ENCODE results near the gene CHD6. TPM values are rescaled to one million over a fixed set of nuclear protein-coding genes. Genes with fewer than 3 reads are reported as not detected.

Gene CHD6
- total RNA-seq, 1 donor from 2014 or later: 12.1 TPM

GRCh38 chr20:41470362-41471095 lies 147.6 kb downstream of the CHD6 start:
- ATAC-seq (no peak), DNase-seq (ENCODE audit: low spot score) (no peak)

- DNase-seq (ENCODE audit: low spot score) (no peak), ATAC-seq (no peak)
These were observed 148.3 kb downstream of the CHD6 start for GRCh38 chr20:41469868-41470267.

DNA sequence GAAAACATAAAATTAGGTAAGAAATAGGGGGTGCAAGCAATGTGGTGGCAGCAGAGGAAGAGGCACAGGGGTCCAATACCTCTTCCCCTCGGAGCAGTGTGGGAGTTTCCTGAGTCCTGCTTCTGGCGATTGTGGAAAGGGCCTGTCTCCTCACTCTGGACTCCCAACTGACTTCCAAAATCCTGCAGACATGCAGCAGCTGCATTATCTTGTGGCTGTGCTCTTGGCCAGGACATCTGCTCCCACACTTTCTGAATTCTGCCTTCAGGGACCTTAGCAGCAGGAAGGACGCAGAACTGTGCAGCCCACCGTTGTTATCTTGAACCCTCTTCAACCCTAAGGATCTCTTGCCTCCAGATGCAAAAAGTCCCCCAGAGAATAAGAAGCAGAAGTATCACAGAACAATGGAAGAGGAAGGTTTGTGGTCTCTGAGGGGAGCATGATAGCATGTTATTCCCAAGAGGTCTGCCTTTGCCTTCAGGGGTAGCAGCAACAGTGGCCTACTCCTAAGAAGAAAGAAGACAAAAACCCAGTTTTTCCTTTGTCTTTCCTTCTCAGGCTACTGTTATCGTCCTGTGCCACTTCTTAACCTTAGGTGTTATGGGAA lies 149.1 kb downstream of the CHD6 start:
- no peak for ATAC-seq
- no peak for DNase-seq (ENCODE audit: low spot score)

- DNase-seq (ENCODE audit: low spot score) (no peak), ATAC-seq (no peak)
These were observed 150.5 kb downstream of the CHD6 start for GRCh38 chr20:41467690-41468089.

GRCh38 chr20:41467220-41467619 lies 151.0 kb downstream of the CHD6 start:
- no peak for ATAC-seq
- no peak for DNase-seq (ENCODE audit: low spot score)

- no peak for DNase-seq (ENCODE audit: low spot score)
- ATAC-seq: no peak
These were observed 154.6 kb downstream of the CHD6 start for GRCh38 chr20:41463567-41463966.

DNA sequence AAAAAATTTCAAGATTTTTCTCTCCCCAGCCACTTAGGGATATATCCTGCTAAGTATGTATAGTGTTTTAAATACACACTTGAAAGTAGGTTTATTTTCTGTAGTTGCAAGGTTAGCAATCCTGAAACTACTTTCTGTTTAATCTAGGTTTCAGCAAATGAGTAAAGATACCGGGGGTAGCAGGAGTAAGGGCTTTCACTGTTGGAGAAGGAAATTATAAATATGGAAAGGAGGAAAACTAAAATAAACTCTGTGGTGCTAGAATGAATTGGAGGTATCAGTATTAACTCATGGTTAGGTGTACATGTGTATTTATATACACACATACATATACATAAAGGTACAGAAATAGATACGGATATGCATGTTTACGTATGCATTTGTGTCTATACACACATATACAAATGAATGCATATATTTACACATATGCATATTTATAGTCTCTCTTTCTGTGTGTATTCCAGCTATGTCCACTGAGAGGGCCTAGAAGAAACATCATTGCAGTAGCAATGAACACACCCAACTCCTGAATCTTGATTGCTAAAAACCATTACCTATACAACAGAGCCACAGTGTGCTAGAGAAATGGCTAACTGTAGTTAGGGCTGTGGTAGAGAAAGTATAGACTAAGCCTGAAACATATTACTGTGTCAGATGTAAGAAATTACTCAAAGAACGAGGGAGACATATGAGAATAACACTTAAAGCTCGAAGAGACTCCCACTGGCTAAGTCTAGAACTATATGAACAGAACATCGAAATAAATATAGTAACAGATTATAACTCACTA lies 155.6 kb downstream of the CHD6 start:
- ATAC-seq (no peak), DNase-seq (ENCODE audit: low spot score) (no peak)

DNA sequence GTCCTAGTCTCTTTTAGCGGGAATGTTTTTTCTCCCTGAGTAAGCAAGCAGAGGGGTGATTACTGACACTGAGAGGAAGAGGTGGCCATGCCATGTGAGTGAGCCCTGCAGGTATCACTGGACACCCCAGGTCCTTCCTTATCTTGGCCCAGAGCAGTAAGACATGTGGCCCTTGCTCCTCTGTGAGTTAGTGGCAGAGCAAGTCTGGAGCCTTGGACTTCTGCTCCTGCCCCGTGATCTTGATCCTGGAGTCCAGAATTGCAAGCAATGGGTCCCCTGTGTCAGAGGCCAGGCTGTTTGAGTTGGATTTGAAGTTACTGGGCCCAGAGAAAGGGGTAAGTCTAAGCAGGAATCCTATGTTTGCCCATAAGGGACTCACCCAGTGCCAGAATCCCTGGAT lies 159.4 kb downstream of the CHD6 start:
- no peak for ATAC-seq
- DNase-seq (ENCODE audit: low spot score): no peak

DNA sequence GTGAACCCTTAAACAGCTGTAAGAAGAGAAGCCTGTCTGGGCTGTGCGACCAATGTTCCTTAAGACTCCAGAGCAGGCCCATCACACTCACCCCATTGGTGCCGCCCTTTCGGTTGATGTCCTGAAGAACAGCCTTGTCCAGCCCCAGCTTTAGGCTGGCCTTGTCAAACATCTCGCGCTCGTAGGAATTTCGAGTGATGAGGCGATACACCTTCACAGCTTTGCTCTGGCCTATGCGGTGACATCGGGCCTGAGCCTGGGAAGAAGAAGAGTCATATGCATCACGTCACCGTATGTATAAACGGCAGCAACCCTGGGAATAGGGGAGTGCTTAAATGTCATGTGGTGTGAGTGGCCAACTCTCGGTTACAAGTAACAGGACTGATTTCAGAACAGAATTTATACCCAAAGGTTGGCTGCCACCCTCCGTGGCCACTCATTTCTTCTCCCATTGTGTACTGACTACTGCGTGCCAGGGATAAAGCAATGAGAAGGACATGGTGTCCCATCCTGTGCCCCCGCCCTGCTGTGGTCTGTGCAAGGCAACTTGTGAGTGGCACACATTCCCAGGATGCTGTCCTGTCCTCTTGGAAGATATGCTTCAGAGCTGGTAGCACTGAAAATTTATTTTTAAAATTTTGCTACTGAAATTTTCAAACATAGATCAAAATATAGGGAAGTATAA lies 160.9 kb downstream of the CHD6 start:
- ATAC-seq: no peak
- DNase-seq (ENCODE audit: low spot score): no peak

DNA sequence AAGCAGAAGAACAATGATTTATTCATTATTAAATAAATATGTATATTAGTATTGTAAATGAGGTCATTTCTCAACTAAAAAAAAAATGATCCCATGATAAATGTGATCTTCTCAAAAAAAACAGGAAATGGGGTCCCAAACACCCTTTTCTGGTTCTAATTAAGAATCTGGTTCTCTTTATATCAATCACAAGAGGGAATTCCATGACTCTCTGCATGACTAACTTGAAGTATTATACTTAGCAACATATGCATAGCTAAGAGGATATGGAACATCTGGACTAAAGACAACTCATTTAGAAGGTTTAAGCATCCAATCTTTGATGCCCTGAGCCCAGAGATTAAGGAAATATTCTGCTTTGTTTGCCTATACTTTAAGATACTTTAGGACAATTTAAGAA lies 161.8 kb downstream of the CHD6 start:
- DNase-seq (ENCODE audit: low spot score): no peak
- ATAC-seq: no peak

GRCh38 chr20:41454250-41454649 lies 163.9 kb downstream of the CHD6 start:
- DNase-seq (ENCODE audit: low spot score) (no peak), ATAC-seq (no peak)

DNA sequence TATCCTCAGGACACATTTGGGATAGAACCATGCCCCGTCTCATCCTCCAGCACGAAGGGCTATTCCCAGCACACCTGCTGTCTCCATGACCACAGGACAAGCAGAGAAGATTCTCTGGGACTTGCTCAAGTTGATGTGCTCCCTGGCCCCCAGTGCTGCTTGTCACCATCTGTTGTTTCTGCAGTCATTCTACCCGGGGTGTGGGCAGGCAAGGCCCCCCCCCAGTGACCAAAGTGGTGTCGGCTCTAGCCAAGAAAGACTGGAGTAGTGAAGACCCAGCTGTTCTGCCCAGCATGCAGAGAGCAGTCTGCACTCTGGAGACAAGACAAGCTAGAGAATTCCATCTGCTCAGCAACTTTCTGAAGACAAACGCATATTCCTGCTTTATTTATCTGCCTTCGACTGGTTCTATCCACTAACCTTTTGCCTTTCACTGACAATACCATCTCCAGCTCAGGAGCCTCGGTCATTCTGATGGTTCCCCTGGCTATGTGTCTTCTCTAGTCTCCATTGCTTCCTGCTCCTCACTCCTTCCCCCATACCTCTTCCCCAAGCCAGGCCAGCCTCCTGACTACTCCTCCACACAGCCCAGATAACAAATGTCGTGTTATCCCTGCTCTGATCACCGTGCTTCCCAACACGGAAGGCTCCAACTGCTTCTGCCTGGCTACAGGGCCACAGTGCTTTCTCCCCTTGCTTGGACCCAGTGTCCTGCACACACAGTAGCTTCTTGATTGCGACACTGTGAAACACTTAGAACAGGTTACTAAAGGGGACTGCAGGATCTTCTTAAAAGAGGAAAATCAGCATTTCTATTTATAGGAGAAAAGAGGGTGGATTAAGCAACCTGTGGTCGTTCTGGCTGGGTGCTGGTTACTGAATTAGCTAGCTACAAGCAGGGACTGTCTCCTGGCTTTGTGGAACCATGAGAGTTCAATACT lies 164.9 kb downstream of the CHD6 start:
- DNase-seq (ENCODE audit: low spot score) (no peak), ATAC-seq (no peak)

- DNase-seq (ENCODE audit: low spot score) (no peak), ATAC-seq (no peak)
These were observed 166.0 kb downstream of the CHD6 start for GRCh38 chr20:41452226-41452625.

GRCh38 chr20:41447006-41447405 lies 171.2 kb downstream of the CHD6 start:
- ATAC-seq: no peak
- no peak for DNase-seq (ENCODE audit: low spot score)

- no peak for DNase-seq (ENCODE audit: low spot score)
- no peak for ATAC-seq
These were observed 171.7 kb downstream of the CHD6 start for GRCh38 chr20:41446456-41446855.

GRCh38 chr20:41444821-41445220 lies 173.4 kb downstream of the CHD6 start:
- no peak for DNase-seq (ENCODE audit: low spot score)
- ATAC-seq: no peak

GRCh38 chr20:41443691-41444090 lies 174.5 kb downstream of the CHD6 start:
- DNase-seq (ENCODE audit: low spot score) (no peak), ATAC-seq (no peak)

DNA sequence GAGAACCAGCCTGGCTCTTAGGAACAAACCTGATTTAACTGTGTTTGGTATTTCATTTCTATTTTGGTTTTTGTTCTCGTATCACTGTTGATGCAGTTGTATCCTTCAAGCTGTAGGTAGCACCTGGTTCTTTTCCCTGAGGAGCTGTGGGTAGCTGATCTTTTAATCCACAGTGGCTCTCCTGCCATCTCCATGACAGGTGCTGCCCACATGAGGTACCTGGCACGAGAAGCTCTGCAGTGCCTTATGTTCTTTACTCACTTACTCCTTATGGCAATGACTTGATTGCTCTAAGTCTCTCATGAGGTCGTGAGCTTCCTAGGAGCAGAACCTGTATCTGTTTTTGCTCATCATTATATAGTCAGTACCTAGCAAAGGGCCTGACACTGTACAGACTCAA lies 177.3 kb downstream of the CHD6 start:
- DNase-seq (ENCODE audit: low spot score): no peak
- ATAC-seq: no peak

DNA sequence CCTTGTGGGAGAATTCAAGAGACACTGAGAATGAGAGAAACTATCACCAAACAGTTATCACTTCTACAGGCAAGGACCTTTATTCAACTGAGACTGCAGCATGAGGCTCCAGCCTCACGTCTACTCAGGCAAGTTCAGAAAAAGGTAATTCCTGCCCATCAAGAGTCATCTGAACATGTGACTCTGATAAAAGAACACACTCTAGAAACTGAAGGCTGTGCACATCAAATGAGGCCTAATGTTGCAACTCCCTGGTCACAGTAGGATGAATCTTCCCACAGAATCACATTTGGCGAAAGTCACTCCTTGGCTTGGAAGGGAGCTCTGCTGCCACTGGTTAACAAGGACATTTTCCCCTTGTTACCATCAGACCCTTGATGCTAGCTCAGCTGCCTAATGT lies 180.3 kb downstream of the CHD6 start:
- no peak for ATAC-seq
- no peak for DNase-seq (ENCODE audit: low spot score)

GRCh38 chr20:41436679-41437078 lies 181.5 kb downstream of the CHD6 start:
- no peak for ATAC-seq
- DNase-seq (ENCODE audit: low spot score): no peak
